ENCODE results near the gene NFYA. TPM values are rescaled to one million over a fixed set of nuclear protein-coding genes. Genes with fewer than 3 reads are reported as not detected.
A peak's percentile ranks its signal among the peaks of the same experiment; 100 is the strongest.

The NFYA gene
- total and polyA plus RNA-seq, 2 of the 13 experiments (the other 11 are each of a cell fraction or from before 2014, with no cell fraction given): 16.0 to 22.9 TPM

- TF ChIP-seq MIER2 (CRISPR knock-in tag; IDR thresholded peaks at IDR 0.05): no peak
- TF ChIP-seq ZNF597 (CRISPR knock-in tag; IDR thresholded peaks at IDR 0.05): no peak
- TF ChIP-seq CREB1 (IDR thresholded peaks at IDR 0.05): no peak
- no peak for TF ChIP-seq CREB1 (CRISPR knock-in tag; IDR thresholded peaks at IDR 0.05)
- TF ChIP-seq ZGPAT (CRISPR knock-in tag; IDR thresholded peaks at IDR 0.05): peak; percentile 79; the same call in 1 of the 2 replicates
- TF ChIP-seq SETDB1 (CRISPR knock-in tag; IDR thresholded peaks at IDR 0.05; ENCODE audit: borderline replicate concordance): 0 out of 2 replicates have a peak, but pooled peaks have one; percentile 42
- peak; percentile 65; the same call in 1 of the 2 replicates for TF ChIP-seq THAP9 (CRISPR knock-in tag; IDR thresholded peaks at IDR 0.05; ENCODE audit: borderline replicate concordance)
- no peak for TF ChIP-seq ATF3 (CRISPR knock-in tag; IDR thresholded peaks at IDR 0.05)
- no peak for TF ChIP-seq ZNF782 (CRISPR knock-in tag; IDR thresholded peaks at IDR 0.05; ENCODE audit: borderline replicate concordance)
- TF ChIP-seq ZNF784 (CRISPR knock-in tag; IDR thresholded peaks at IDR 0.05; ENCODE audit: borderline replicate concordance): no peak
- TF ChIP-seq NFYB (CRISPR knock-in tag; IDR thresholded peaks at IDR 0.05): no peak
- TF ChIP-seq ZBTB43 (CRISPR knock-in tag; conservative IDR thresholded peaks at IDR 0.05): 0 out of 2 replicates have a peak, but pooled peaks have one; percentile 29
- TF ChIP-seq ZXDC (CRISPR knock-in tag; IDR thresholded peaks at IDR 0.05): no peak
- no peak for TF ChIP-seq SP5 (CRISPR knock-in tag; IDR thresholded peaks at IDR 0.05; ENCODE audit: borderline replicate concordance, low read depth)
- TF ChIP-seq ETV6 (CRISPR knock-in tag; conservative IDR thresholded peaks at IDR 0.05): no peak
- TF ChIP-seq NFKB2 (CRISPR knock-in tag; IDR thresholded peaks at IDR 0.05; ENCODE audit: borderline replicate concordance): peak; percentile 86; the same call in 1 of the 2 replicates
Observed at GRCh38 chr6:41027799-41028560, 44.8 kb upstream of the NFYA start (continued).
